Nephron (organoid): Measurements from ENCODE around the gene RUNDC3A.
"Not testable (repeated sequence)": the region's sequence is repeated elsewhere in the genome, so short reads cannot be mapped to it uniquely, and the experiment has no call there.

Experiments
- H3K27ac Mint-ChIP-seq, 3 experiments: 2 replicates each; pipeline ENCODE4 v1.8.0; 2020; ENCODE audit warnings: mixed read lengths in 3 of 3, mild to moderate bottlenecking in 2 of 3, moderate library complexity in 1 of 3
- H3K27me3 Mint-ChIP-seq: 2 replicates; pipeline ENCODE4 v1.8.0; 2021; ENCODE audit warnings: low read depth, mild to moderate bottlenecking, moderate library complexity, mixed read lengths
- H3K36me3 Mint-ChIP-seq: 2 replicates; pipeline ENCODE4 v1.8.0; 2020; ENCODE audit warnings: low read depth, mixed read lengths
- H3K4me1 Mint-ChIP-seq: 2 replicates; pipeline ENCODE4 v1.8.0; 2020; ENCODE audit warnings: mixed read lengths
- H3K4me3 Mint-ChIP-seq, 3 experiments: 2 replicates each; pipeline ENCODE4 v1.8.0; 2020; ENCODE audit warnings: mild to moderate bottlenecking in 3 of 3, mixed read lengths in 3 of 3, moderate library complexity in 2 of 3
- H3K9me3 Mint-ChIP-seq: 2 replicates; pipeline ENCODE4 v1.8.0; 2020; ENCODE audit warnings: mixed read lengths
- CTCF ChIP-seq, 3 experiments: fragments of 200-600 bp; sonication (generic); IDR thresholded peaks; one replicate each; pipeline ENCODE4 v1.5.0; 2021; ENCODE audit warnings: antibody characterized with exemption in 3 of 3; ENCODE audit not compliant: unreplicated experiment in 3 of 3

Gene RUNDC3A

GRCh38 chr17:44324092-44324570 lies 15.7 kb downstream of the RUNDC3A start:
- no peaks in the 10 kb centered on the region for H3K9me3 Mint-ChIP-seq
- H3K27ac Mint-ChIP-seq = no peak overlapping the region
- H3K27me3 Mint-ChIP-seq = peaks cover 21% of the 10 kb centered on the region
- H3K4me1 Mint-ChIP-seq = peaks cover 9% of the 10 kb centered on the region
- peaks cover 5% of the 10 kb centered on the region for H3K36me3 Mint-ChIP-seq
- TF ChIP-seq CTCF (IDR thresholded peaks at IDR 0.05; ENCODE audit: unreplicated experiment in 3 of 3) = no peak
- H3K4me3 Mint-ChIP-seq = peak overlapping the region; percentile 87 to 90 (median 88)

GRCh38 chr17:44324571-44325275 lies 16.3 kb downstream of the RUNDC3A start, which contains the start of gene SLC25A39:
Gene SLC25A39, minus strand, starts transcription at chr17:44324823. Its CDS starts 1,261 bp downstream, at chr17:44323562.
- H3K27me3 Mint-ChIP-seq = peaks cover 15% of the 10 kb centered on the region
- peaks cover under 1% of the 10 kb centered on the region for H3K36me3 Mint-ChIP-seq
- peak within 1 kb of the TSS; percentile 88 to 92 (median 92) for H3K4me3 Mint-ChIP-seq
- H3K9me3 Mint-ChIP-seq = no peaks in the 10 kb centered on the region
- no peak for TF ChIP-seq CTCF (IDR thresholded peaks at IDR 0.05; ENCODE audit: unreplicated experiment in 3 of 3)
- peak within 1 kb of the TSS; percentile 35 to 90 (median 58) for H3K27ac Mint-ChIP-seq
- H3K4me1 Mint-ChIP-seq = peaks cover 9% of the 10 kb centered on the region

- Mint-ChIP-seq H3K4me1 (peaks cover 16% of the 10 kb centered on the region), H3K9me3 (no peaks in the 10 kb centered on the region), H3K27ac (peak overlapping the region in 1 of 3 experiments; percentile 89), H3K27me3 (peaks cover 14% of the 10 kb centered on the region), H3K36me3 (no peaks in the 10 kb centered on the region), H3K4me3 (peak overlapping the region; percentile 51 to 76 (median 75))
- no peak for TF ChIP-seq CTCF (IDR thresholded peaks at IDR 0.05; ENCODE audit: unreplicated experiment in 3 of 3)
Observed at GRCh38 chr17:44326861-44327444, 18.6 kb downstream of the RUNDC3A start.

GRCh38 chr17:44327715-44328449 lies 19.5 kb downstream of the RUNDC3A start:
- no peak for TF ChIP-seq CTCF (IDR thresholded peaks at IDR 0.05; ENCODE audit: unreplicated experiment in 3 of 3)
- Mint-ChIP-seq H3K27ac (peak overlapping the region in 1 of 3 experiments; percentile 23), H3K4me3 (peak overlapping the region; percentile 17 to 65 (median 49))

GRCh38 chr17:44329516-44329915 lies 21.1 kb downstream of the RUNDC3A start:
- Mint-ChIP-seq H3K27me3 (peaks cover 18% of the 10 kb centered on the region), H3K4me1 (peaks cover 16% of the 10 kb centered on the region)
- not testable (repeated sequence) for H3K9me3 Mint-ChIP-seq, H3K27ac Mint-ChIP-seq, H3K36me3 Mint-ChIP-seq, H3K4me3 Mint-ChIP-seq

More at GRCh38 chr17:44327715-44328449, 19.5 kb downstream of the RUNDC3A start:
- Mint-ChIP-seq H3K4me1 (peaks cover 16% of the 10 kb centered on the region), H3K9me3 (no peaks in the 10 kb centered on the region), H3K36me3 (no peaks in the 10 kb centered on the region), H3K27me3 (peaks cover 14% of the 10 kb centered on the region)

- H3K27me3 Mint-ChIP-seq = peaks cover 15% of the 10 kb centered on the region
- not testable (repeated sequence) for H3K9me3 Mint-ChIP-seq, H3K27ac Mint-ChIP-seq, H3K4me3 Mint-ChIP-seq, H3K36me3 Mint-ChIP-seq
- H3K4me1 Mint-ChIP-seq = peaks cover 15% of the 10 kb centered on the region
Observed at GRCh38 chr17:44330263-44330662, 21.9 kb downstream of the RUNDC3A start.
